T-helper 1 cell treated with Interleukin-12 subunit alpha and Interleukin-12 subunit beta and Interleukin-4 antibody, amounts not matched to agents 30 μg/mL and 1 μg/mL, for 36 hours (primary cell): Measurements from ENCODE around the gene MAB21L4.
"Not testable (repeated sequence)": the region's sequence is repeated elsewhere in the genome, so short reads cannot be mapped to it uniquely, and the experiment has no call there.

ENCODE experiments used
- H3K27ac Mint-ChIP-seq: one replicate; pipeline ENCODE4 v1.8.0; 2021; ENCODE audit warnings: mild to moderate bottlenecking, mixed read lengths
- H3K27me3 Mint-ChIP-seq: one replicate; pipeline ENCODE4 v1.8.0; 2021; ENCODE audit warnings: low read depth, mixed read lengths
- H3K36me3 Mint-ChIP-seq: one replicate; pipeline ENCODE4 v1.8.0; 2021; ENCODE audit warnings: low read depth, mixed read lengths
- H3K4me1 Mint-ChIP-seq: one replicate; pipeline ENCODE4 v1.8.0; 2021; ENCODE audit warnings: low read depth, mixed read lengths
- H3K4me3 Mint-ChIP-seq: one replicate; pipeline ENCODE4 v1.8.0; 2021; ENCODE audit warnings: mild to moderate bottlenecking, moderate library complexity, mixed read lengths
- H3K9me3 Mint-ChIP-seq: one replicate; pipeline ENCODE4 v1.8.0; 2021; ENCODE audit warnings: mixed read lengths

The MAB21L4 gene

GRCh38 chr2:240857039-240858008 lies 38.6 kb downstream of the MAB21L4 start:
- Mint-ChIP-seq H3K9me3 (peaks cover 14% of the 10 kb centered on the region), H3K27ac (no peak overlapping the region), H3K4me3 (no peak overlapping the region), H3K27me3 (peaks cover 5% of the 10 kb centered on the region), H3K36me3 (no peaks in the 10 kb centered on the region), H3K4me1 (no peaks in the 10 kb centered on the region)

GRCh38 chr2:240856151-240856980 lies 39.6 kb downstream of the MAB21L4 start:
- Mint-ChIP-seq H3K36me3 (no peaks in the 10 kb centered on the region), H3K9me3 (peaks cover 14% of the 10 kb centered on the region), H3K27ac (no peak overlapping the region), H3K4me1 (no peaks in the 10 kb centered on the region), H3K4me3 (no peak overlapping the region), H3K27me3 (peaks cover 5% of the 10 kb centered on the region)

GRCh38 chr2:240855670-240856069 lies 40.3 kb downstream of the MAB21L4 start:
- H3K9me3 Mint-ChIP-seq, result peaks cover 14% of the 10 kb centered on the region
- H3K27me3 Mint-ChIP-seq, result peaks cover 1% of the 10 kb centered on the region
- no peaks in the 10 kb centered on the region for H3K36me3 Mint-ChIP-seq
- no peak overlapping the region for H3K4me3 Mint-ChIP-seq
- no peak overlapping the region for H3K27ac Mint-ChIP-seq
- H3K4me1 Mint-ChIP-seq, result no peaks in the 10 kb centered on the region

GRCh38 chr2:240852671-240853314 lies 43.2 kb downstream of the MAB21L4 start:
- Mint-ChIP-seq H3K9me3 (peaks cover 16% of the 10 kb centered on the region), H3K27ac (no peak overlapping the region)

GRCh38 chr2:240851078-240851991 lies 44.6 kb downstream of the MAB21L4 start:
- Mint-ChIP-seq H3K27ac (no peak overlapping the region), H3K9me3 (peaks cover 18% of the 10 kb centered on the region), H3K27me3 (no peaks in the 10 kb centered on the region), H3K4me1 (no peaks in the 10 kb centered on the region), H3K36me3 (no peaks in the 10 kb centered on the region), H3K4me3 (no peak overlapping the region)

More at GRCh38 chr2:240852671-240853314, 43.2 kb downstream of the MAB21L4 start:
- H3K4me3 Mint-ChIP-seq, result no peak overlapping the region
- H3K4me1 Mint-ChIP-seq, result no peaks in the 10 kb centered on the region
- no peaks in the 10 kb centered on the region for H3K36me3 Mint-ChIP-seq
- H3K27me3 Mint-ChIP-seq, result no peaks in the 10 kb centered on the region

- Mint-ChIP-seq H3K4me3 (no peak overlapping the region), H3K36me3 (no peaks in the 10 kb centered on the region), H3K27me3 (no peaks in the 10 kb centered on the region), H3K27ac (no peak overlapping the region), H3K4me1 (no peaks in the 10 kb centered on the region), H3K9me3 (peaks cover 18% of the 10 kb centered on the region)
These were observed 45.2 kb downstream of the MAB21L4 start for GRCh38 chr2:240850756-240851077.

- no peak overlapping the region for H3K4me3 Mint-ChIP-seq
- H3K36me3 Mint-ChIP-seq, result no peaks in the 10 kb centered on the region
- no peak overlapping the region for H3K27ac Mint-ChIP-seq
- no peaks in the 10 kb centered on the region for H3K27me3 Mint-ChIP-seq
- H3K4me1 Mint-ChIP-seq, result no peaks in the 10 kb centered on the region
- H3K9me3 Mint-ChIP-seq, result peaks cover 18% of the 10 kb centered on the region
These were observed 45.9 kb downstream of the MAB21L4 start for GRCh38 chr2:240850026-240850425.

GRCh38 chr2:240848900-240849680 lies 46.9 kb downstream of the MAB21L4 start:
- H3K4me1 Mint-ChIP-seq, result no peaks in the 10 kb centered on the region

GRCh38 chr2:240847817-240848216 lies 48.1 kb downstream of the MAB21L4 start:
- Mint-ChIP-seq H3K4me1 (no peaks in the 10 kb centered on the region), H3K4me3 (no peak overlapping the region), H3K27me3 (no peaks in the 10 kb centered on the region), H3K9me3 (peaks cover 12% of the 10 kb centered on the region), H3K27ac (no peak overlapping the region), H3K36me3 (no peaks in the 10 kb centered on the region)

More at GRCh38 chr2:240848900-240849680, 46.9 kb downstream of the MAB21L4 start:
- Mint-ChIP-seq H3K27me3 (no peaks in the 10 kb centered on the region), H3K4me3 (no peak overlapping the region), H3K27ac (no peak overlapping the region), H3K36me3 (no peaks in the 10 kb centered on the region), H3K9me3 (peaks cover 13% of the 10 kb centered on the region)

GRCh38 chr2:240846873-240847595 lies 48.9 kb downstream of the MAB21L4 start:
- Mint-ChIP-seq H3K27ac (no peak overlapping the region), H3K9me3 (peaks cover 12% of the 10 kb centered on the region), H3K36me3 (no peaks in the 10 kb centered on the region), H3K27me3 (no peaks in the 10 kb centered on the region), H3K4me1 (no peaks in the 10 kb centered on the region), H3K4me3 (no peak overlapping the region)

- H3K9me3 Mint-ChIP-seq, result peaks cover 12% of the 10 kb centered on the region
- H3K4me3 Mint-ChIP-seq, H3K36me3 Mint-ChIP-seq, H3K27me3 Mint-ChIP-seq, H3K4me1 Mint-ChIP-seq, H3K27ac Mint-ChIP-seq: not testable (repeated sequence)
These were observed 49.6 kb downstream of the MAB21L4 start for GRCh38 chr2:240846309-240846708.

- Mint-ChIP-seq H3K4me1 (no peaks in the 10 kb centered on the region), H3K4me3 (no peak overlapping the region), H3K27ac (no peak overlapping the region), H3K27me3 (peaks cover 9% of the 10 kb centered on the region), H3K36me3 (no peaks in the 10 kb centered on the region), H3K9me3 (peaks cover 8% of the 10 kb centered on the region)
These were observed 55.4 kb downstream of the MAB21L4 start for GRCh38 chr2:240840435-240841060.
